ENCODE results near the gene CLDN19. TPM values are rescaled to one million over a fixed set of nuclear protein-coding genes. Genes with fewer than 3 reads are reported as not detected.

Gene CLDN19
- total RNA-seq, 1 experiment from 2014 or later: 0.05 TPM

DNA sequence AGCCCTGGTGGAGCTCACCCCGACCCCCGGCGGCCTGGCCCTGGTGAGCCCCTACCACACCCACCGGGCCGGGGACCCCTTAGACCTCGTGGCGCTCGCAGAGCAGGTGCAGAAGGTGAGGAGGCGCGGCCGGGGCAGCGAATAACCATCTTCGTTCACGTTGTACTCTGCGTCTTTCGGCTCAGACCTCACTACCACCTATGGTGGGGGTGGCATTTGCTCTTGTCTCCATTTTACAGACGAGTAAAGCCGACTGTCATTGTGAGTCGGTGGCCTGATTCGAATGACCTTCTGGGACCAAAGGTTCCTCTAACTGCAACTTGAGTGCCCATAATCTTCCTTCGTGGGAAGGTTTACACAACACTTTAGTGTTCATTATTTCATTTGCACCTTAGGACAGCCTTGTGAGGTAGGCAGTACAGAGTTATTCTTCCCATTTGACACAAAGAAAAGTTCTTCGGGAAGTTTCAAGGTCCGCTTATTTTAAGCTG lies 27.5 kb upstream of the CLDN19 start:
- DNase-seq (ENCODE audit: low read depth, low spot score) (no peak), ATAC-seq (peak; percentile 14)
- Histone ChIP-seq H3K36me3 (ENCODE audit: control insufficient read depth, insufficient read depth, low read length) (no peaks in the 10 kb centered on the region; the same call in 1 of the 2 replicates), H3K9me3 (ENCODE audit: control insufficient read depth, insufficient read depth, low read depth, low read length) (no peaks in the 10 kb centered on the region), H3K4me3 (ENCODE audit: low read depth in 2 of 2, low read length in 2 of 2) (peak overlapping the region; percentile 90), H3K27ac (ENCODE audit: low read length) (peak overlapping the region; percentile 88), H3K27me3 (ENCODE audit: control insufficient read depth, insufficient read depth, low read length) (no peaks in the 10 kb centered on the region), H3K4me1 (ENCODE audit: control insufficient read depth, insufficient read depth, low read length) (peaks cover 17% of the 10 kb centered on the region)
- in situ Hi-C loops (cut with HindIII; ENCODE audit: low pct_unique_long_range_greater_than_20kb, low sequenced_read_pairs) (no loop called here), intact Hi-C loops (cut with micrococcal nuclease; ENCODE audit: unreplicated experiment) (no loop called here)
- TF ChIP-seq CTCF (IDR thresholded peaks at IDR 0.05): no peak
- no peak for TF ChIP-seq POLR2AphosphoS5 (IDR thresholded peaks at IDR 0.05; ENCODE audit: low read depth, low read length)
- TF ChIP-seq SIN3A (IDR thresholded peaks at IDR 0.05; ENCODE audit: borderline replicate concordance, insufficient read depth, low read depth, low read length): no peak; the same call in 1 of the 2 replicates
- no peak for TF ChIP-seq TCF7L2 (IDR thresholded peaks at IDR 0.05; ENCODE audit: low read depth, low read length)
- no peak for TF ChIP-seq REST (IDR thresholded peaks at IDR 0.05; ENCODE audit: insufficient read depth in 1 of 2, low read depth in 2 of 2, low read length in 1 of 2)
- POLR2A ChIA-PET: interaction anchor here (0.7 kb wide), 1 partner anchor 732 kb away, joined by 6 read pairs; no protein-coding TSS in a partner anchor
- no TSS peak for BruUV-seq (replicated peaks)
- CTCF ChIA-PET: interaction anchor here (0.6 to 1.0 kb wide), 2 partner anchors 180 to 306 kb away, joined by 3 read pairs; no protein-coding TSS in a partner anchor

- intact Hi-C loops (cut with micrococcal nuclease; ENCODE audit: unreplicated experiment) (no loop called here), in situ Hi-C loops (cut with HindIII; ENCODE audit: low pct_unique_long_range_greater_than_20kb, low sequenced_read_pairs) (no loop called here)
- H3K4me3 ChIP-seq (ENCODE audit: low read depth in 2 of 2, low read length in 2 of 2): peak within 1 kb of the TSS; percentile 90 to 99
- H3K27me3 ChIP-seq (ENCODE audit: control insufficient read depth, insufficient read depth, low read length): no peaks in the 10 kb centered on the region
- ChIA-PET POLR2A (interaction anchor here (0.6 to 0.7 kb wide), 2 partner anchors 731 to 880 kb away, joined by 3 to 6 read pairs; no protein-coding TSS in a partner anchor), CTCF (interaction anchor here (0.6 to 1.6 kb wide), 6 partner anchors 11 to 307 kb away, joined by 3 to 4 read pairs (median 3); no protein-coding TSS in a partner anchor)
- no TSS peak for BruUV-seq (replicated peaks)
- H3K4me1 ChIP-seq (ENCODE audit: control insufficient read depth, insufficient read depth, low read length): peaks cover 17% of the 10 kb centered on the region
- TF ChIP-seq SIN3A (IDR thresholded peaks at IDR 0.05; ENCODE audit: borderline replicate concordance, insufficient read depth, low read depth, low read length) (peak; percentile 48; the same call in 1 of the 2 replicates), POLR2AphosphoS5 (IDR thresholded peaks at IDR 0.05; ENCODE audit: low read depth, low read length) (peak; percentile 87), REST (IDR thresholded peaks at IDR 0.05; ENCODE audit: insufficient read depth in 1 of 2, low read depth in 2 of 2, low read length in 1 of 2) (no peak)
- peak; percentile 97 for DNase-seq (ENCODE audit: low read depth, low spot score)
- no peaks in the 10 kb centered on the region; the same call in 1 of the 2 replicates for H3K36me3 ChIP-seq (ENCODE audit: control insufficient read depth, insufficient read depth, low read length)
- peak; percentile 96 for ATAC-seq
- H3K27ac ChIP-seq (ENCODE audit: low read length): peak within 1 kb of the TSS; percentile 88
- H3K9me3 ChIP-seq (ENCODE audit: control insufficient read depth, insufficient read depth, low read depth, low read length): no peaks in the 10 kb centered on the region
These were observed 26.9 kb upstream of the CLDN19 start, which contains the start of the genes C1orf50 and P3H1 for GRCh38 chr1:42766741-42767509. Gene C1orf50 (plus strand): TSS chr1:42767249. CDS start chr1:42767312, 63 bp downstream. Gene P3H1 (minus strand): TSS chr1:42767028. CDS start chr1:42766971, 57 bp downstream.
